Spleen (tissue), 11 donors: ENCODE data around the gene COL25A1. TPM values are rescaled to one million over a fixed set of nuclear protein-coding genes. Genes with fewer than 3 reads are reported as not detected.
"Not testable (repeated sequence)": the region's sequence is repeated elsewhere in the genome, so short reads cannot be mapped to it uniquely, and the experiment has no call there.

Source experiments
- DNase-seq: peaks from one replicate; pipeline ENCODE4 v3.0.0-alpha.2; 2020
- H3K27ac ChIP-seq, 8 donors: fragments of 200-600 bp; sonication (generic) in 7 of 8; 1 replicate in 4 of 8; 2 replicates in 4 of 8; pipeline versions ENCODE4 v1.5.0 to v1.8.0; 2016 to 2021; ENCODE audit warnings: inconsistent platforms in 4 of 8, mild to moderate bottlenecking in 4 of 8, moderate library complexity in 1 of 8
- H3K27me3 ChIP-seq, 7 donors: fragments of 200-600 bp; sonication (generic) in 6 of 7; replicated peaks in 1 of 7; 1 replicate in 4 of 7; 2 replicates in 3 of 7; pipeline versions ENCODE4 v1.5.0 to v1.8.0; 2016 to 2021; ENCODE audit warnings: inconsistent platforms in 3 of 7, mild to moderate bottlenecking in 1 of 7
- H3K36me3 ChIP-seq, 6 donors: fragments of 200-600 bp; sonication (generic) in 5 of 6; 1 replicate in 4 of 6; 2 replicates in 2 of 6; pipeline versions ENCODE4 v1.5.0 to v1.8.0; 2016 to 2021; ENCODE audit warnings: inconsistent platforms in 2 of 6
- H3K4me1 ChIP-seq, 6 donors: fragments of 200-600 bp; sonication (generic) in 5 of 6; 1 replicate in 3 of 6; 2 replicates in 3 of 6; pipeline versions ENCODE4 v1.5.0 to v1.8.0; 2016 to 2021; ENCODE audit warnings: inconsistent platforms in 3 of 6
- H3K4me3 ChIP-seq, 8 donors: fragments of 200-600 bp; sonication (generic) in 7 of 8; 1 replicate in 4 of 8; 2 replicates in 4 of 8; pipeline versions ENCODE4 v1.5.0 to v1.8.0; 2016 to 2021; ENCODE audit warnings: inconsistent platforms in 4 of 8, mild to moderate bottlenecking in 4 of 8, moderate library complexity in 2 of 8
- H3K9me3 ChIP-seq, 8 donors: fragments of 200-600 bp; sonication (generic) in 7 of 8; 1 replicate in 4 of 8; 2 replicates in 4 of 8; pipeline versions ENCODE4 v1.5.0 to v1.8.0; 2016 to 2021; ENCODE audit warnings: inconsistent platforms in 4 of 8
- CTCF ChIP-seq, 11 experiments: fragments of 200-600 bp in 7 of 11; fragments of 450-650 bp in 4 of 11; sonication (generic) in 4 of 11; IDR thresholded peaks in 8 of 11; conservative IDR thresholded peaks in 3 of 11; 1 replicate in 7 of 11; 2 replicates in 4 of 11; pipeline versions ENCODE4 v1.4.0 to v1.8.0; 2016 to 2021; ENCODE audit warnings: antibody characterized with exemption in 11 of 11, inconsistent platforms in 4 of 11, mild to moderate bottlenecking in 1 of 11
- POLR2A ChIP-seq, 3 donors: fragments of 450-650 bp; IDR thresholded peaks; one replicate each; pipeline ENCODE4 v1.5.1; 2017; ENCODE audit warnings: antibody characterized with exemption in 3 of 3, mild to moderate bottlenecking in 1 of 3
- POLR2AphosphoS5 ChIP-seq, 3 donors: sonication (generic); formaldehyde crosslinking; IDR thresholded peaks; one replicate each; pipeline ENCODE4 v1.5.1; 2017; ENCODE audit warnings: antibody characterized with exemption in 3 of 3
- WGBS, 5 donors: extraction: QIAGEN DNeasy Blood & Tissue Kit in 3 of 5; methylation state at CpG; one replicate each; pipeline versions ENCODE4 v1.1.5 to v1.1.7; 2013 to 2018; 5-methylcytosine and 5-hydroxymethylcytosine counted together
- intact Hi-C: fragments of 100-400 bp; cut with DNase I; formaldehyde crosslinking; loops from one replicate; pipeline ENCODE4 v1.15.0; 2023; ENCODE audit warnings: low total_unique reads
- polyA plus RNA-seq, 3 donors: library from polyadenylated mRNA; stranded (reverse); fragments of 200-250 nt; gene quantifications; one replicate each; pipeline ENCODE4 v1.2.1, GENCODE V29; 2013
- total RNA-seq, 7 donors: library from RNA; depleted of rRNA in 3 of 7; stranded (reverse); fragments of >200 nt in 3 of 7; fragmentation: NEBNext Ultra II Directional in 4 of 7; extraction: Animal tissue kit (Norgen Biotek cat#: 25700) in 4 of 7; gene quantifications; one replicate each; pipeline versions ENCODE4 v1.1.0 to v1.2.1, GENCODE V29; 2016 to 2021
- donor health status: healthy with polysubstance abuse.
- donor health status: DM: no; HTN: no; CAD: no; lungs with moderate emphysema.
- donor health status: DM: no; HTN: no; CAD: no.
- donor health status: Bipolar disorder and iron deficiency.
- donor health status: healthy.
- donor health status: DM: no; HTN: no; CAD: no.
- donor health status: DM: yes; HTN: yes; CAD: no.

The COL25A1 gene
- total and polyA plus RNA-seq, 10 donors, result 0.06 to 1.9 (median 0.57) TPM; not detected in 1

GRCh38 chr4:108991551-108992328, 310.7 kb downstream of the COL25A1 start:
- Histone ChIP-seq H3K36me3 (no peaks in the 10 kb centered on the region), H3K27ac (no peak overlapping the region), H3K4me3 (no peak overlapping the region), H3K27me3 (no peaks in the 10 kb centered on the region), H3K4me1 (no peaks in the 10 kb centered on the region), H3K9me3 (no peaks in the 10 kb centered on the region)
- intact Hi-C loops, result no loop called here
- DNase-seq, result no peak
- 84 to 98% (median 93%) methylated on average over 5 of the region's 5 CpGs for WGBS, 5 donors
- TF ChIP-seq POLR2A (IDR thresholded peaks at IDR 0.05), result no peak
- TF ChIP-seq CTCF (IDR thresholded peaks at IDR 0.05 in 8 of 11, conservative IDR thresholded peaks at IDR 0.05 in 3 of 11), result no peak
- no peak for TF ChIP-seq POLR2AphosphoS5 (IDR thresholded peaks at IDR 0.05)

DNA sequence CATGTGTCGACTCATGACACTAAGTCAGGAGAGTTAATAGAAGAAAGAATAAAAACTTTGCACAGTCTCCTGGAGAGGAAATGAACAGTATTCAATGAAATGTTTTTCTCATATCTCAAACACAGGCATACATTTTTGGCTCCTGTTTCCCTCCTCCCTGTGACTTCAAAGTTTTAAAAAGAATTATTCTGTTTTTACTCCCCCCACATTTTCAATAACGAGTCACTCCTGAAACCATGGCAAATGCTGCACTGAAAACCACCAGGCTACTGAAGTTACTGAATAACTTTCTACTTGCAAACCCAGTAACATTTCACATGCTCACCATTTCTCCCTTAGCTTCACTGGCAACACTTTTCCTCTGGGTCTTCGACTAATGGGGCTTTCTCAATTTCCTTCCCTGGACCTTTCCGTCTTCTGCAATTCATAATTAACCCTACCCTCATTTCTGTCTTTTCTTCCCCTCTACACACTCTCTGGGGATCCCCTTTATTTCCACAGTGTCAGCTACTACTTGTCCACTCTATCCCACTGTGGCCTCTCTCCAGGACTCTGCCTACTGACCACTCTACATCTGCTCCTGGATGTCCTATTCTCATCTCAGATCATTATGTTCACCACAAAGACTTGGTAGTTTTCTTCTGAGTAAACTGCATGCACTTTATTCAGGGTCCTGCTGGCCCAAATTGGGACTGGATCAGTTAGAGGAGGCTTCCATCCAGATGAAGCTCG, 313.8 kb downstream of the COL25A1 start:
- WGBS, 5 donors, result 54 to 76% (median 65%) methylated on average over 5 of the region's 5 CpGs

GRCh38 chr4:108984495-108984894, 318.0 kb downstream of the COL25A1 start:
- H3K4me1 ChIP-seq, H3K4me3 ChIP-seq, H3K27me3 ChIP-seq, DNase-seq, H3K27ac ChIP-seq, H3K9me3 ChIP-seq, H3K36me3 ChIP-seq, intact Hi-C loops: not testable (repeated sequence)
- 96 to 98% (median 98%) methylated on average over 13 to 30 of the region's 30 CpGs for WGBS, 5 donors

More for the DNA sequence above, 313.8 kb downstream of the COL25A1 start:
- H3K4me1 ChIP-seq, result no peaks in the 10 kb centered on the region
- H3K4me3 ChIP-seq, result no peak overlapping the region
- H3K36me3 ChIP-seq, result no peaks in the 10 kb centered on the region
- DNase-seq, result no peak
- intact Hi-C loops, result no loop called here
- TF ChIP-seq POLR2AphosphoS5 (IDR thresholded peaks at IDR 0.05), result no peak
- TF ChIP-seq POLR2A (IDR thresholded peaks at IDR 0.05), result no peak
- no peak for TF ChIP-seq CTCF (IDR thresholded peaks at IDR 0.05 in 8 of 11, conservative IDR thresholded peaks at IDR 0.05 in 3 of 11)
- H3K9me3 ChIP-seq, result peaks cover 0 to 6% (median 0%) of the 10 kb centered on the region in 8 donors
- H3K27ac ChIP-seq, result no peak overlapping the region
- H3K27me3 ChIP-seq, result no peaks in the 10 kb centered on the region

- DNase-seq, result no peak
- no peaks in the 10 kb centered on the region for H3K27me3 ChIP-seq
- intact Hi-C loops, result no loop called here
- TF ChIP-seq POLR2A (IDR thresholded peaks at IDR 0.05) (no peak), POLR2AphosphoS5 (IDR thresholded peaks at IDR 0.05) (no peak), CTCF (IDR thresholded peaks at IDR 0.05 in 8 of 11, conservative IDR thresholded peaks at IDR 0.05 in 3 of 11) (no peak)
- peaks cover 0 to 6% (median 0%) of the 10 kb centered on the region in 8 donors for H3K9me3 ChIP-seq
- H3K4me3 ChIP-seq, result no peak overlapping the region
- WGBS, 5 donors, result 88 to 95% (median 91%) methylated on average over 6 of the region's 6 CpGs
- H3K36me3 ChIP-seq, result no peaks in the 10 kb centered on the region
- H3K4me1 ChIP-seq, result no peaks in the 10 kb centered on the region
- H3K27ac ChIP-seq, result no peak overlapping the region
These were observed 319.9 kb downstream of the COL25A1 start for GRCh38 chr4:108982402-108983185.
